Non-pigmented ciliary epithelial cell (primary cell): ENCODE results near the gene CDK14.
A peak's percentile ranks its signal among the peaks of the same experiment; 100 is the strongest.
"Not testable (repeated sequence)": the region's sequence is repeated elsewhere in the genome, so short reads cannot be mapped to it uniquely, and the experiment has no call there.

Experiments used
- DNase-seq: peaks from one replicate; pipeline ENCODE4 v3.0.0-alpha.2; 2010; ENCODE audit warnings: low read depth

The CDK14 gene

GRCh38 chr7:90910136-90910535 lies 314.0 kb downstream of the CDK14 start:
- DNase-seq: no peak

GRCh38 chr7:90916319-90916718 lies 320.2 kb downstream of the CDK14 start:
- no peak for DNase-seq

GRCh38 chr7:90917539-90917938 lies 321.4 kb downstream of the CDK14 start:
- no peak for DNase-seq

GRCh38 chr7:90918303-90918702 lies 322.2 kb downstream of the CDK14 start:
- DNase-seq: no peak

GRCh38 chr7:90919816-90920215 lies 323.7 kb downstream of the CDK14 start:
- no peak for DNase-seq

GRCh38 chr7:90920336-90920735 lies 324.2 kb downstream of the CDK14 start:
- DNase-seq: no peak

- no peak for DNase-seq
These were observed 327.4 kb downstream of the CDK14 start for GRCh38 chr7:90923541-90923997.

GRCh38 chr7:90928700-90929424 lies 332.7 kb downstream of the CDK14 start:
- not testable (repeated sequence) for DNase-seq

- DNase-seq: no peak
These were observed 336.1 kb downstream of the CDK14 start for GRCh38 chr7:90931986-90932916.

- DNase-seq: no peak
These were observed 336.9 kb downstream of the CDK14 start for GRCh38 chr7:90933041-90933440.

- no peak for DNase-seq
These were observed 337.9 kb downstream of the CDK14 start for GRCh38 chr7:90933984-90934383.

- no peak for DNase-seq
These were observed 342.2 kb downstream of the CDK14 start for GRCh38 chr7:90938371-90938770.

- no peak for DNase-seq
These were observed 343.5 kb downstream of the CDK14 start for GRCh38 chr7:90939666-90940065.

- no peak for DNase-seq
These were observed 347.9 kb downstream of the CDK14 start for GRCh38 chr7:90944021-90944420.

- peak; percentile 14 for DNase-seq
These were observed 349.1 kb downstream of the CDK14 start for GRCh38 chr7:90945104-90945787.

- no peak for DNase-seq
These were observed 350.8 kb downstream of the CDK14 start for GRCh38 chr7:90946730-90947501.

GRCh38 chr7:90948085-90948484 lies 352.0 kb downstream of the CDK14 start:
- no peak for DNase-seq

- no peak for DNase-seq
These were observed 355.1 kb downstream of the CDK14 start for GRCh38 chr7:90951229-90951628.

GRCh38 chr7:90951986-90952954 lies 356.1 kb downstream of the CDK14 start:
- no peak for DNase-seq

- DNase-seq: no peak
These were observed 359.6 kb downstream of the CDK14 start for GRCh38 chr7:90955641-90956207.
